Stimulated activated naive B cell treated with anti-CD40 and anti-IgM and Interleukin-4, amounts not matched to agents 10 μg/mL and 1 μg/mL and 100 μg/mL, for 72 hours (primary cell): Measurements from ENCODE around the gene TEX14.

Experiments used
- ATAC-seq, 2 donors: fragments of 150-1000 bp; cut with Tn5 transposase; replicated peaks; 2 replicates each; pipeline ENCODE4 v1.10.0; 2021; ENCODE audit warnings: moderate library complexity in 1 of 2
- DNase-seq: peaks from one replicate; pipeline ENCODE4 v3.0.0; 2021
- H3K27ac Mint-ChIP-seq: one replicate; pipeline ENCODE4 v1.8.0; 2022; ENCODE audit warnings: mild to moderate bottlenecking, mixed read lengths
- H3K27me3 Mint-ChIP-seq, 2 donors: one replicate each; pipeline ENCODE4 v1.8.0; 2022; ENCODE audit warnings: mixed read lengths in 2 of 2
- H3K36me3 Mint-ChIP-seq, 2 donors: one replicate each; pipeline ENCODE4 v1.8.0; 2022; ENCODE audit warnings: mixed read lengths in 2 of 2, mild to moderate bottlenecking in 1 of 2
- H3K4me1 Mint-ChIP-seq, 2 donors: one replicate each; pipeline ENCODE4 v1.8.0; 2022; ENCODE audit warnings: mixed read lengths in 2 of 2, mild to moderate bottlenecking in 1 of 2
- H3K4me3 Mint-ChIP-seq, 2 donors: one replicate each; pipeline ENCODE4 v1.8.0; 2022; ENCODE audit warnings: mild to moderate bottlenecking in 2 of 2, mixed read lengths in 2 of 2, moderate library complexity in 1 of 2
- H3K9me3 Mint-ChIP-seq, 2 donors: one replicate each; pipeline ENCODE4 v1.8.0; 2022; ENCODE audit warnings: mixed read lengths in 2 of 2, mild to moderate bottlenecking in 1 of 2

The TEX14 gene

DNA sequence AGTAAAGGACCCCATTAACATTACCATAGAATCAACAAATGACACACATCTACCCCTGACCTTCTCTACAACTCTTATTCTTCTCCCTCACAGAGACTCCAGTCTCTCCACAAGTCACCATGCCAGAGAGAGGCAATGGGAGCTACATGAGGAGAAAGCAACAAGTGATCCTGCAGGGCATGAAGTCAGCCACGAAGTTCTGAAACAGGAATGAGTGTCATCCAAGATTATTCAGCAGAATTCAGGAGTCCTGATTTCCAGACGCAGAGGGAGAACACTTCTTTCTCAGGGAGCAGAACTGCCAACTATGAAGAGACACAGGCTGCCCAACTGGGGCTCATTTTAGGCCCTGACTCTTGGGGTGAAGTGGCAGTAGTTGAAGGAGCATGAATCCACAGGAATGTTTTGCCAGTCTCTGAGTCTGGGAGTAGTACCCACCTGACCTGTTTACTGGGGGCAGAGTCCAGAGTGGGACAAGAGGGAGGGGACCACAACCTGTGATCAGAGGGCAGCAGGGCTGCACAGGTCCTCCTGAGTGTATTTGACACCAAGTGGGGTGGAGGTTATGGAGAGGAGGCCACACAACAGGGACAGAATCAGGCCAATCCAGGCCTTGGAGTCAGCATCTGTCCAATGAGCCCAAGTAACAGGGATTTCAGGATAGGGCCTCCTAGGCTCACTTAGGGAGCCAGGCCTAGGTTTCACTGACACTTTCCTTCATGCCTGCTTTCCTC, 175.0 kb downstream of the TEX14 start:
- peak overlapping the region; percentile 83 to 91 for H3K4me3 Mint-ChIP-seq
- peaks cover 14 to 33% of the 10 kb centered on the region in 2 donors for H3K36me3 Mint-ChIP-seq
- ATAC-seq = no peak
- H3K27me3 Mint-ChIP-seq = no peaks in the 10 kb centered on the region
- H3K9me3 Mint-ChIP-seq = no peaks in the 10 kb centered on the region
- H3K4me1 Mint-ChIP-seq = peaks cover 37 to 47% of the 10 kb centered on the region in 2 donors
- H3K27ac Mint-ChIP-seq = peak overlapping the region; percentile 87
- no peak for DNase-seq

DNA sequence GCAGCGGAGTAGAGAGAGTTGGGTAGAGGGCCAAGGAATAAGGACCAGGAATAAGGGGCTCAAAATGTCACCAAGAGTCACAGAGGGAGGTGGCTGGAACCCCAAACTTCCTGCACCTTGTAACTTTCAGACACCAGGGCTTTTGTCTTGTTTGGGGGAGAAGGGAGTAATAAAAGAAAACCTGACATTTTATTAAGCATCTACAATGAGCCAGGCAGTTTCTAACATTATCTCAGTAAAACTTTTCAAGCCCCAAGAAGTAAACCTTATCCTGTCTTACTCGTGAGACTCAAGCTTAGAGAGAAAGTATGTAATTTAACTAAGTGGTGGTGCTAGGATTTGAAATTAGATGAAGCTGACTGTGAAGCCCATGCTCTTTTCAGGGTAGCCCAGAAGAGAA, 176.6 kb downstream of the TEX14 start:
- peak overlapping the region; percentile 86 to 93 for H3K4me3 Mint-ChIP-seq
- H3K4me1 Mint-ChIP-seq = peaks cover 49 to 63% of the 10 kb centered on the region in 2 donors
- H3K27me3 Mint-ChIP-seq = no peaks in the 10 kb centered on the region
- peak overlapping the region; percentile 84 for H3K27ac Mint-ChIP-seq
- H3K36me3 Mint-ChIP-seq = peaks cover 27 to 46% of the 10 kb centered on the region in 2 donors
- no peak for ATAC-seq
- DNase-seq = no peak
- H3K9me3 Mint-ChIP-seq = no peaks in the 10 kb centered on the region

DNA sequence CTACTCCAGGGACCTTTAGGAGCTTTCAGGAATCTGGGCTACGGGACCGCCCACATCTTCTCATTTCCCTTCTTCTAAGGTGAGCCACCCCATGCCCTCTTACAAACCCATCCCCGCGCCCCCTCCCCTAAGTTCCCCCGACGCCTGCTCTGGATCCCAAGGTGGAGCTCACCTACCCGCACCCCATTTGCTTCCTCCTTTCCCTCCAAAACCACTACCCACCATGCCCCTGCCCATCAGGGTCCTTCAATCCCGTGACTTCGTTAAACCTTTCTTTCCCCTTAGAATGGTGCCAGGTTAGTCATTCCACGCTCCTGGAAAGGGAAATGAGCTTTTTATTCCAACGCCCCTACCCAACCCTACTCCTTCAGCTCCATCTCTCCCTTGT, 177.1 kb downstream of the TEX14 start:
- Mint-ChIP-seq H3K27ac (peak overlapping the region; percentile 84), H3K36me3 (peaks cover 32 to 52% of the 10 kb centered on the region in 2 donors), H3K4me1 (peaks cover 52 to 68% of the 10 kb centered on the region in 2 donors), H3K9me3 (no peaks in the 10 kb centered on the region), H3K4me3 (peak overlapping the region; percentile 86 to 93), H3K27me3 (no peaks in the 10 kb centered on the region)
- ATAC-seq (no peak), DNase-seq (no peak)

DNA sequence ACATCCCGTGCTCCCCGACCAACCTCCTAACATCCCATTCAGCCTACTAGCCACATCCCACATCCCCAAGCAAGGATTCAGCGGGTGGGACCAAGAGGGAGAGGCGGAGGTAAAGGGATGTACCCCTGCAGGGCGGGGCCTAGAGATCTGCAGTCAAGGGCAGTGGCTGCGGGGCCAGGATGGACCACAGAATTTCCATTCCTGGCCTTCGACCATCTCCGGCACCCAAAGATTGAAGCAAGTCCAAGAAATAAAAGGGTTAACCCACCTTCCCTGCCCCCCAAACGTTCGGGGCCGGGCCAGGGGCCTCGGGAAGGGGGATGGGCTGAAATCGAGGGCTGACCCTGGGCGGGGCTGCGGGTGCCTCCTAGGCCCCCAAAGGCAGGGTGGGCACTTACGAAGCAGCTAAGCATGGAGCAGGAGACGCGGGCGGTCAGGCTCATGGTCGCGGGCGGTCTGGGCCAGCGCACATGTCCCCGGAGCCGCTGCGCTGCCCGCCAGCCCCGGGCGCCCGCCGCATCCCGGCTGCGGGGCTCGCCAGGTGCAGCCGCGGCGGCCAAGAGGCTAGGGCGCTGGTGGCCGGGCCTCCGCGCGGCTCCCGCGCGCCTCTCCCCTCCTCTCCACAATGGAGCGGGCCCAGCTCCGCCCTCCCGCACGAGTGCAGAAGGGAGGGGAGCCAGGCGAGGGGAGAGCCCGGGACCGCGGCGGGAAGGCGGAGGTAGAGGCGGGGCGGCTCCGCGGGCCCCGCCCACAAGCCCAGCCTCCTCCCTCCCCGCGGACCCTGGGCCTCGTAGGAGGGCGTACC, 177.7 kb downstream of the TEX14 start, which contains the start of gene MTMR4:
TSS of gene MTMR4 (minus strand) at position 674 of the 805 bp plus-strand sequence. CDS start at position 443, 231 bp downstream.
- no peaks in the 10 kb centered on the region for H3K9me3 Mint-ChIP-seq
- peak within 1 kb of the TSS; percentile 97 for H3K27ac Mint-ChIP-seq
- peak; percentile 68 for DNase-seq
- H3K4me3 Mint-ChIP-seq = peak within 1 kb of the TSS; percentile 93 to 96
- H3K36me3 Mint-ChIP-seq = peaks cover 34 to 56% of the 10 kb centered on the region in 2 donors
- peak; percentile 15 to 18 for ATAC-seq
- H3K27me3 Mint-ChIP-seq = no peaks in the 10 kb centered on the region
- H3K4me1 Mint-ChIP-seq = peaks cover 55 to 70% of the 10 kb centered on the region in 2 donors

DNA sequence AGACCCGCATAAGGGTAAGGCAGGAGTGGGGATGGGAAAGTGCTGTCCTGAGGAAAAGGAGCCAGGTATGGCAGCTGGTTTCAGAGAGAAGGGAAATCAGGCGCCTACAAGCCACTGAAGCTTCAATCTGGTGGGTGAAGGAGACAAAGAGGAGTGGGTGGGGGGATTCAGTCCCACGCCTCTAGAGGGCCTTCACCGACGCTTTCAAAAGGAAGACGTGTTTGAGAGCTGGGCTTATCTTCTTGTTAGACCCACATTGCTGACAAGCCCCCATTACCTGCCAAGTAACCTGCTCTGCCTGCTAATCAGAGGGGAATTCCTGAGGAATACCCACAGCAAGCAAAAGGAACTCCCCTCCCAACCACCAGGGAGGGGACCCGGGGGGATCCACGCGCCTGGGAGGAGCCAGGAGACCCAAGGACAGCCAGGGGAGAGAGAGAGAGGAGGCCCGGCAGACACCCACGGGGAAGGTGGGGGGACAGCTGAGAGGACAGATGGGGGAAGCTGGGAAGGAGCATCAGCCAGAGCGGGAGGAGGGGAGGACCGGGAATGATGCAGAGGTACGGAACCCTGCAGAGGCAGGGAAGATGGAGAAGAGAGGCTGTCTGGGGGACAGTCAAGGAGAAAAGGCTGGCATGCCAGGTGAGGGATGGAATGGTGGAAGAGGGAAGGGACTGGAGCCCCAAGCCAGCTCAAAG, 178.4 kb downstream of the TEX14 start:
- Mint-ChIP-seq H3K4me3 (peak overlapping the region; percentile 93 to 96), H3K4me1 (peaks cover 59 to 72% of the 10 kb centered on the region in 2 donors), H3K36me3 (peaks cover 40 to 62% of the 10 kb centered on the region in 2 donors), H3K9me3 (no peaks in the 10 kb centered on the region), H3K27me3 (no peaks in the 10 kb centered on the region), H3K27ac (peak overlapping the region; percentile 97)
- ATAC-seq (no peak), DNase-seq (peak; percentile 70)

DNA sequence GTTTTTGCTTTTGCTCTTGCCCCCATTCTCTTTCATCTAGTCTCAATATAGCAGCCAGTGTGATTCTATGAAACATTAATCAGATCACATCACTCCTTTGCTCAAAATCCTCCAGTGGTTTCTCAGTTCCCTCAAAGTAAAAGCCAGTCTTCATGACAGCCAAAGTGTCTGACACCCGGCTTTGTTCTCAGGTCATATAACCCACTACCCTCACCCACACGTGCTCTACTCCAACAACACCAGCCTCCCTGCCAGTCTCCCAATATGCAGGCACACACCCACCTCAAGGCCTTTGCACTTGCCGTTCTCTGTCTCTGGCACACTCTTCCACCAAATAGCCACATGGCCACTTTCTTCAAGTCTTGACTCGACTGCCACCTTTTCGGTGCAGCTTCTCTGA, 181.8 kb downstream of the TEX14 start:
- no peaks in the 10 kb centered on the region for H3K27me3 Mint-ChIP-seq
- peaks cover 61 to 80% of the 10 kb centered on the region in 2 donors for H3K36me3 Mint-ChIP-seq
- H3K27ac Mint-ChIP-seq = peak overlapping the region; percentile 81
- DNase-seq (no peak), ATAC-seq (peak in 1 of 2 donors; percentile 24)
- peak overlapping the region; percentile 3 to 54 for H3K4me3 Mint-ChIP-seq
- no peaks in the 10 kb centered on the region for H3K9me3 Mint-ChIP-seq
- peaks cover 51 to 74% of the 10 kb centered on the region in 2 donors for H3K4me1 Mint-ChIP-seq

DNA sequence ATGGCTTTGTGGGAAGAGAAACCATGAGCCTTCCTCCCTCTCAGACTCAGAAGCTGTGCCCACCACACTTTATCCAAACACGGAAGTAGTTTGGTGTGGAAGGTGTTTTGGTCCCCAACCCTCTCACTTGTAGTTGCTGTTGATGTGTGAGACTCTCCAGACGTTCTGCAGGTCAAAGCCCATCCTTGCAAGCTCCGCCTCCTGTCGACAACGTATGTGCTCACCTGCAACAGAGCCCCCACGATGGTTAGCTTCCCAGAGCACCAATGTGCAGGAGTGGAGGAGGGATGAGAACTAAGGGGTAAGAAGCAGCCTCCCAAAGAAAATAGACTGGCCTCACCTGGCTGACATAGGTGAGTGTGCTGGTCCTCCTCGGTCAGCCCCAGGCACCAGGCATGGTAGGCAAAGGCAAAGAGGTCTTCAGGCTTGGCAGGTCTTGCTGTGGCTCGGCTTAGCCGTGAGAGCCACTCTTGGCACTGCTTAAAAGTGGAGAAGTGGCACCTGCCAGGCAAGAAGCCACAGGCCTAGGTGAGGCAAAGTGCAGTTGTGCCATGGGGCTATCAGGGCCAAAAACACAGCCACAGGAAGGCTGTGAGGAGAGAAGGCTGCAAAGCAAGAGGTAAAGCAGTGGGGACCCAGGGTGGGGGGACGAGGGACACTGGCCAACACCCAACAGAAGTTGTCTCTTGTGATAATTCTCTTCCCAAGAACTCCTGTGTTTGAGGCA, 183.3 kb downstream of the TEX14 start:
- Mint-ChIP-seq H3K36me3 (peaks cover 69 to 88% of the 10 kb centered on the region in 2 donors), H3K27ac (peak overlapping the region; percentile 22), H3K4me1 (peaks cover 55 to 82% of the 10 kb centered on the region in 2 donors)

DNA sequence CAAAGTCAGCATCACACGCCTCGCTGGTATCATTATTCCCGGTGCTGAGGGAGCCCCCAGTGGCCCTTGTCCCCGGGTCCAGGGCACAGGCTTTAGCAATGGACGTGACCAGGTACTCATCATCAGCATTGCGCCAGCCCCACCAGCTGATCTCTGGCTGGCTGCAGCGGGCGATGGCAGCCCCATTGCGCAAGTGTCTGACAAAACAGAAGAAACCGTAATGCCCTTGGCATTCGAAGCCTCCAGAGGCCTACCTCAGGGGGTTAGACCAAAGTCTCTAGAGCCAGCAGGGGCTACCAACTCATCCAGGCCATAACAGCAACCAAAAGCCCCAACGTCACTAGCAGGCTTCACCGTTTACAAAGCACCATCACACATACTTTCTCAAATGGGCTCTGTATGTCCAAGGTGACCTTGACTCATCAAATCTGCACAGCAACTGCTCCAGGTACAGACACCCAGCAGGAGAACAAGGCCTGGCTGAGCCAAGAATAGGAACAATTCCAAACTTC, 184.7 kb downstream of the TEX14 start:
- Mint-ChIP-seq H3K9me3 (no peaks in the 10 kb centered on the region), H3K4me1 (peaks cover 47 to 72% of the 10 kb centered on the region in 2 donors), H3K4me3 (no peak overlapping the region), H3K36me3 (peaks cover 71 to 87% of the 10 kb centered on the region in 2 donors), H3K27ac (peak overlapping the region; percentile 85), H3K27me3 (no peaks in the 10 kb centered on the region)
- ATAC-seq (no peak), DNase-seq (no peak)

More for the DNA sequence above, 183.3 kb downstream of the TEX14 start:
- no peaks in the 10 kb centered on the region for H3K9me3 Mint-ChIP-seq
- DNase-seq (no peak), ATAC-seq (no peak)
- no peak overlapping the region for H3K4me3 Mint-ChIP-seq
- no peaks in the 10 kb centered on the region for H3K27me3 Mint-ChIP-seq
